Adrenal gland (tissue), 5 donors: ENCODE results near the gene THSD7B.

ENCODE experiments used
- POLR2A ChIP-seq, 2 donors: fragments of 450-650 bp; IDR thresholded peaks; one replicate each; pipeline ENCODE4 v1.6.1; 2017; ENCODE audit warnings: antibody characterized with exemption in 2 of 2, mild to moderate bottlenecking in 2 of 2, moderate library complexity in 1 of 2
- TF ChIP-seq, protein P1 (sequence below), 6 experiments: fragments of 450-650 bp in 4 of 6; fragments of 200-600 bp in 2 of 6; sonication (generic) in 1 of 6; IDR thresholded peaks; 1 replicate in 5 of 6; 2 replicates in 1 of 6; pipeline versions ENCODE4 v1.5.1 to v1.8.0; 2016 to 2021; ENCODE audit warnings: antibody characterized with exemption in 6 of 6, mild to moderate bottlenecking in 2 of 6, moderate library complexity in 1 of 6
- donor health status: DM: no; HTN: no; CAD: no.

DNA sequence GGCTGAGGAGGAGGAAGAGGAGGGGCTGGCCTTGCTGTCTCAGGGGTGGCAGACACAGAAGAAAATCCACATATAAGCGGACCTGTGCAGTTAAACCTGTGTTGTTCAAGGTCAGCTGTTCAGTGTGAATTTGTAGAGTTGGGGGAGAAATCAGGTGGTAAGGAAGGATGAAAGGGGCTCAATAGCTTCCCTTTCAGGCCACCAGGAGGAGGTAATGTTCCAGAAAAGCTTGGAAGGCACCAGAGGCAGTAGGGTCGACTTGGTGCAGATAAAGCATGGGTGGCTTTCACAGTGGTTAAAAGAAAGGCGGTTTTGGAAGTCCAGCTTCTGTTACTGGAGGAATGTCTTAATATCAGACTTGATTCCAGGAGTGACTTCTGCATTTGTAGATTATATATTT, 167.4 kb downstream of the THSD7B start:
- TF ChIP-seq, protein P1, sequence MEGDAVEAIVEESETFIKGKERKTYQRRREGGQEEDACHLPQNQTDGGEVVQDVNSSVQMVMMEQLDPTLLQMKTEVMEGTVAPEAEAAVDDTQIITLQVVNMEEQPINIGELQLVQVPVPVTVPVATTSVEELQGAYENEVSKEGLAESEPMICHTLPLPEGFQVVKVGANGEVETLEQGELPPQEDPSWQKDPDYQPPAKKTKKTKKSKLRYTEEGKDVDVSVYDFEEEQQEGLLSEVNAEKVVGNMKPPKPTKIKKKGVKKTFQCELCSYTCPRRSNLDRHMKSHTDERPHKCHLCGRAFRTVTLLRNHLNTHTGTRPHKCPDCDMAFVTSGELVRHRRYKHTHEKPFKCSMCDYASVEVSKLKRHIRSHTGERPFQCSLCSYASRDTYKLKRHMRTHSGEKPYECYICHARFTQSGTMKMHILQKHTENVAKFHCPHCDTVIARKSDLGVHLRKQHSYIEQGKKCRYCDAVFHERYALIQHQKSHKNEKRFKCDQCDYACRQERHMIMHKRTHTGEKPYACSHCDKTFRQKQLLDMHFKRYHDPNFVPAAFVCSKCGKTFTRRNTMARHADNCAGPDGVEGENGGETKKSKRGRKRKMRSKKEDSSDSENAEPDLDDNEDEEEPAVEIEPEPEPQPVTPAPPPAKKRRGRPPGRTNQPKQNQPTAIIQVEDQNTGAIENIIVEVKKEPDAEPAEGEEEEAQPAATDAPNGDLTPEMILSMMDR (IDR thresholded peaks at IDR 0.05), result peak in 5 of 6 experiments; percentile 15 to 42 (median 28)
- no peak for TF ChIP-seq POLR2A (IDR thresholded peaks at IDR 0.05)
